T-helper 1 cell treated with Interleukin-12 subunit alpha and Interleukin-12 subunit beta and Interleukin-4 antibody, amounts not matched to agents 30 ng/mL and 1 ng/mL, for 36 hours (primary cell): Measurements from ENCODE around the gene SRCIN1. TPM values are rescaled to one million over a fixed set of nuclear protein-coding genes. Genes with fewer than 3 reads are reported as not detected.

Source experiments
- intact Hi-C: fragments of 100-400 bp; cut with micrococcal nuclease; formaldehyde crosslinking; loops from one replicate; pipeline ENCODE4 v1.15.1; 2024
- total RNA-seq: library from RNA; stranded (reverse); gene quantifications from 2 replicates; pipeline ENCODE4 v1.2.3, GENCODE V29; 2022

Gene SRCIN1
- total RNA-seq, 1 donor from 2014 or later = 0.42 TPM

- intact Hi-C loops = no loop called here
These were observed 11.5 kb upstream of the SRCIN1 start for GRCh38 chr17:38617074-38617860.

GRCh38 chr17:38616361-38616760, 10.6 kb upstream of the SRCIN1 start:
- intact Hi-C loops = no loop called here

- intact Hi-C loops = no loop called here
These were observed 8.4 kb upstream of the SRCIN1 start for GRCh38 chr17:38613981-38614779.

- intact Hi-C loops = no loop called here
These were observed 7.8 kb upstream of the SRCIN1 start for GRCh38 chr17:38613525-38613980.

GRCh38 chr17:38611872-38612376, 6.2 kb upstream of the SRCIN1 start:
- intact Hi-C loops = no loop called here

GRCh38 chr17:38611070-38611786, 5.5 kb upstream of the SRCIN1 start:
- intact Hi-C loops = no loop called here

- intact Hi-C loops = no loop called here
These were observed 3.7 kb upstream of the SRCIN1 start for GRCh38 chr17:38609280-38610031.

- intact Hi-C loops = no loop called here
These were observed 2.9 kb upstream of the SRCIN1 start for GRCh38 chr17:38608648-38609047.

GRCh38 chr17:38606646-38607611, 1.2 kb upstream of the SRCIN1 start:
- intact Hi-C loops = loop anchor here (1.0 to 2.0 kb wide), 2 partner anchors 49 to 68 kb away; partner anchors contain the start of gene EPOP

GRCh38 chr17:38605411-38605840, 326 bp downstream of the SRCIN1 start:
- intact Hi-C loops = no loop called here

GRCh38 chr17:38604479-38605403, 1.0 kb downstream of the SRCIN1 start:
- intact Hi-C loops = no loop called here

GRCh38 chr17:38603786-38604478, 1.8 kb downstream of the SRCIN1 start:
- intact Hi-C loops = no loop called here

GRCh38 chr17:38602956-38603785, 2.6 kb downstream of the SRCIN1 start:
- intact Hi-C loops = no loop called here

- intact Hi-C loops = no loop called here
These were observed 3.3 kb downstream of the SRCIN1 start for GRCh38 chr17:38602453-38602852.

GRCh38 chr17:38601539-38602351, 4.0 kb downstream of the SRCIN1 start:
- intact Hi-C loops = no loop called here

GRCh38 chr17:38600906-38601305, 4.8 kb downstream of the SRCIN1 start:
- intact Hi-C loops = no loop called here
